Measurements from ENCODE around the gene SLC6A11. TPM values are rescaled to one million over a fixed set of nuclear protein-coding genes. Genes with fewer than 3 reads are reported as not detected.

SLC6A11 gene
- polyA plus RNA-seq, 1 donor (not counting 4 experiments of a cell fraction or from before 2014, with no cell fraction given) = 9.8 TPM

- no peaks in the 10 kb centered on the region for H3K27me3 ChIP-seq (ENCODE audit: control insufficient read depth, extremely low read depth, insufficient read depth, low read length)
- H3K4me3 ChIP-seq (ENCODE audit: control insufficient read depth in 2 of 3, extremely low read depth in 1 of 3, insufficient read depth in 2 of 3, low read depth in 1 of 3, low read length in 3 of 3) = no peak overlapping the region
- H3K4me2 ChIP-seq (ENCODE audit: control insufficient read depth, extremely low read depth, insufficient read depth, low read depth, low read length) = no peak overlapping the region
- no peaks in the 10 kb centered on the region for H3K9me3 ChIP-seq (ENCODE audit: control insufficient read depth, low read depth, low read length)
- H4K20me1 ChIP-seq (ENCODE audit: control insufficient read depth, extremely low read depth, insufficient read depth, low read length) = peaks cover 2% of the 10 kb centered on the region
- no peak overlapping the region for H3K9ac ChIP-seq (ENCODE audit: control insufficient read depth, extremely low read depth, insufficient read depth, low read length)
- H3K4me1 ChIP-seq (ENCODE audit: control insufficient read depth, extremely low read depth, insufficient read depth, low read length) = peaks cover 6% of the 10 kb centered on the region
- dilution Hi-C loops (cut with MboI; ENCODE audit: extremely low pct_ligation_motif_present, low sequenced_read_pairs) = no loop called here
- no peak for TF ChIP-seq EZH2 (IDR thresholded peaks at IDR 0.05; ENCODE audit: low read length)
- TF ChIP-seq, protein P1, sequence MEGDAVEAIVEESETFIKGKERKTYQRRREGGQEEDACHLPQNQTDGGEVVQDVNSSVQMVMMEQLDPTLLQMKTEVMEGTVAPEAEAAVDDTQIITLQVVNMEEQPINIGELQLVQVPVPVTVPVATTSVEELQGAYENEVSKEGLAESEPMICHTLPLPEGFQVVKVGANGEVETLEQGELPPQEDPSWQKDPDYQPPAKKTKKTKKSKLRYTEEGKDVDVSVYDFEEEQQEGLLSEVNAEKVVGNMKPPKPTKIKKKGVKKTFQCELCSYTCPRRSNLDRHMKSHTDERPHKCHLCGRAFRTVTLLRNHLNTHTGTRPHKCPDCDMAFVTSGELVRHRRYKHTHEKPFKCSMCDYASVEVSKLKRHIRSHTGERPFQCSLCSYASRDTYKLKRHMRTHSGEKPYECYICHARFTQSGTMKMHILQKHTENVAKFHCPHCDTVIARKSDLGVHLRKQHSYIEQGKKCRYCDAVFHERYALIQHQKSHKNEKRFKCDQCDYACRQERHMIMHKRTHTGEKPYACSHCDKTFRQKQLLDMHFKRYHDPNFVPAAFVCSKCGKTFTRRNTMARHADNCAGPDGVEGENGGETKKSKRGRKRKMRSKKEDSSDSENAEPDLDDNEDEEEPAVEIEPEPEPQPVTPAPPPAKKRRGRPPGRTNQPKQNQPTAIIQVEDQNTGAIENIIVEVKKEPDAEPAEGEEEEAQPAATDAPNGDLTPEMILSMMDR (optimal IDR thresholded peaks at IDR 0.05 in 1 of 3, IDR thresholded peaks at IDR 0.05 in 1 of 3, conservative IDR thresholded peaks at IDR 0.05 in 1 of 3; ENCODE audit: extremely low read depth in 1 of 3, insufficient read depth in 2 of 3, low read length in 3 of 3) = no peak
- FAIRE-seq (no peak), DNase-seq (ENCODE audit: low read depth, low spot score) (no peak)
- no peaks in the 10 kb centered on the region for H3K79me2 ChIP-seq (ENCODE audit: control insufficient read depth, insufficient read depth, low read length)
- no peak overlapping the region for H3K27ac ChIP-seq (ENCODE audit: control insufficient read depth, insufficient read depth, low read length)
- H3K9me1 ChIP-seq (ENCODE audit: control insufficient read depth, extremely low read depth, insufficient read depth, low read length) = no peaks in the 10 kb centered on the region
- H2AFZ ChIP-seq (ENCODE audit: control insufficient read depth, low read length) = no peak overlapping the region
- peaks cover 3 to 7% of the 10 kb centered on the region in 2 experiments for H3K36me3 ChIP-seq (ENCODE audit: control insufficient read depth in 2 of 2, extremely low read depth in 1 of 2, insufficient read depth in 2 of 2, low read length in 2 of 2)
These were observed 27.4 kb downstream of the SLC6A11 start for GRCh38 chr3:10843378-10843777.

- DNase-seq (ENCODE audit: low read depth, low spot score) (no peak), FAIRE-seq (no peak)
- no peaks in the 10 kb centered on the region for H3K27me3 ChIP-seq (ENCODE audit: control insufficient read depth, extremely low read depth, insufficient read depth, low read length)
- no peak overlapping the region for H2AFZ ChIP-seq (ENCODE audit: control insufficient read depth, low read length)
- dilution Hi-C loops (cut with MboI; ENCODE audit: extremely low pct_ligation_motif_present, low sequenced_read_pairs) = no loop called here
- H3K4me3 ChIP-seq (ENCODE audit: control insufficient read depth in 2 of 3, extremely low read depth in 1 of 3, insufficient read depth in 2 of 3, low read depth in 1 of 3, low read length in 3 of 3) = no peak overlapping the region
- H3K9me1 ChIP-seq (ENCODE audit: control insufficient read depth, extremely low read depth, insufficient read depth, low read length) = no peaks in the 10 kb centered on the region
- no peak overlapping the region for H3K9ac ChIP-seq (ENCODE audit: control insufficient read depth, extremely low read depth, insufficient read depth, low read length)
- no peak overlapping the region for H3K4me2 ChIP-seq (ENCODE audit: control insufficient read depth, extremely low read depth, insufficient read depth, low read depth, low read length)
- no peak overlapping the region for H3K27ac ChIP-seq (ENCODE audit: control insufficient read depth, insufficient read depth, low read length)
- no peaks in the 10 kb centered on the region for H3K79me2 ChIP-seq (ENCODE audit: control insufficient read depth, insufficient read depth, low read length)
- H3K36me3 ChIP-seq (ENCODE audit: control insufficient read depth in 2 of 2, extremely low read depth in 1 of 2, insufficient read depth in 2 of 2, low read length in 2 of 2) = peaks cover 3 to 6% of the 10 kb centered on the region in 2 experiments
- H3K9me3 ChIP-seq (ENCODE audit: control insufficient read depth, low read depth, low read length) = no peaks in the 10 kb centered on the region
- peaks cover 11% of the 10 kb centered on the region for H3K4me1 ChIP-seq (ENCODE audit: control insufficient read depth, extremely low read depth, insufficient read depth, low read length)
- peaks cover 2% of the 10 kb centered on the region for H4K20me1 ChIP-seq (ENCODE audit: control insufficient read depth, extremely low read depth, insufficient read depth, low read length)
- no peak for TF ChIP-seq EZH2 (IDR thresholded peaks at IDR 0.05; ENCODE audit: low read length)
- TF ChIP-seq, protein P1 (optimal IDR thresholded peaks at IDR 0.05 in 1 of 3, IDR thresholded peaks at IDR 0.05 in 1 of 3, conservative IDR thresholded peaks at IDR 0.05 in 1 of 3; ENCODE audit: extremely low read depth in 1 of 3, insufficient read depth in 2 of 3, low read length in 3 of 3) = no peak
These were observed 29.2 kb downstream of the SLC6A11 start for GRCh38 chr3:10845001-10845761.
